H1 (cell line): ENCODE measurements around the gene C16orf54.

Source experiments
- ASH2L ChIP-seq: fragments of 200-600, 300-600 bp; sonication (generic); IDR thresholded peaks from one replicate; pipeline ENCODE4 v1.7.1; 2017; ENCODE audit warnings: low read length
- BCL11A ChIP-seq, 2 experiments: IDR thresholded peaks; one replicate each; pipeline ENCODE4 v1.6.1; 2011; ENCODE audit warnings: low read depth in 2 of 2, low read length in 2 of 2, mild to moderate bottlenecking in 2 of 2
- CEBPB ChIP-seq: IDR thresholded peaks from 2 replicates; pipeline ENCODE4 v1.6.1; 2012; ENCODE audit warnings: low read depth, low read length
- CTCF ChIP-seq, 3 experiments: IDR thresholded peaks; 1 replicate in 2 of 3; 2 replicates in 1 of 3; pipeline versions ENCODE4 v1.5.1 to v1.6.1; 2011; ENCODE audit warnings: low read length in 3 of 3, mild to moderate bottlenecking in 3 of 3, inconsistent platforms in 2 of 3, low read depth in 1 of 3, moderate library complexity in 1 of 3; ENCODE audit not compliant: insufficient read depth in 1 of 3; ENCODE audit errors: control extremely low read depth in 1 of 3
- EP300 ChIP-seq, 2 experiments: IDR thresholded peaks; 1 replicate in 1 of 2; 2 replicates in 1 of 2; pipeline ENCODE4 v1.6.1; 2011 to 2012; ENCODE audit warnings: low read depth in 2 of 2, low read length in 2 of 2, mild to moderate bottlenecking in 2 of 2, borderline replicate concordance in 1 of 2, inconsistent platforms in 1 of 2, moderate library complexity in 1 of 2
- EZH2 ChIP-seq: fragments of 200-600 bp; sonication (generic); IDR thresholded peaks from 2 replicates; pipeline ENCODE4 v1.7.1; 2012; ENCODE audit warnings: low read depth, mild to moderate bottlenecking, moderate library complexity, low read length, inconsistent platforms; ENCODE audit not compliant: severe bottlenecking
- FOSL1 ChIP-seq: IDR thresholded peaks from 2 replicates; pipeline ENCODE4 v1.6.1; 2011; ENCODE audit warnings: mild to moderate bottlenecking, low read depth, low read length, moderate library complexity; ENCODE audit not compliant: insufficient read depth
- KDM5A ChIP-seq: fragments of 200-600 bp; IDR thresholded peaks from 2 replicates; pipeline ENCODE4 v1.7.1; 2012; ENCODE audit warnings: mild to moderate bottlenecking, low read length, inconsistent platforms, mixed read lengths
- POLR2A ChIP-seq, 2 experiments: IDR thresholded peaks; 1 replicate in 1 of 2; 2 replicates in 1 of 2; pipeline ENCODE4 v1.6.1; 2011; ENCODE audit warnings: low read depth in 2 of 2, low read length in 2 of 2, mild to moderate bottlenecking in 2 of 2; ENCODE audit errors: control extremely low read depth in 1 of 2

- TF ChIP-seq CTCF (IDR thresholded peaks at IDR 0.05; ENCODE audit: control extremely low read depth in 1 of 3, insufficient read depth in 1 of 3, low read depth in 1 of 3, low read length in 3 of 3) (no peak), CEBPB (no peak), POLR2A (IDR thresholded peaks at IDR 0.05; ENCODE audit: control extremely low read depth in 1 of 2, low read depth in 2 of 2, low read length in 2 of 2) (no peak), EP300 (IDR thresholded peaks at IDR 0.05; ENCODE audit: borderline replicate concordance in 1 of 2, low read depth in 2 of 2, low read length in 2 of 2) (no peak), ASH2L (no peak), EZH2 (no peak), BCL11A (IDR thresholded peaks at IDR 0.05; ENCODE audit: low read depth in 2 of 2, low read length in 2 of 2) (no peak), FOSL1 (no peak), KDM5A (no peak)
Measured at GRCh38 chr16:29730649-29731048, 15.1 kb downstream of the C16orf54 start.
